MM.1S (cell line): ENCODE data around the gene EVI5L.

Experiments
- DNase-seq: peaks from one replicate; pipeline ENCODE4 v3.0.0-alpha.2; 2015
- H2AFZ ChIP-seq: fragments of 300-600 bp; sonication (generic); 2 replicates; pipeline ENCODE4 v1.6.0; 2016; ENCODE audit warnings: antibody characterized with exemption, low read length
- H3F3A ChIP-seq: fragments of 300-600 bp; sonication (generic); 2 replicates; pipeline ENCODE4 v1.6.1; 2016; ENCODE audit warnings: mild to moderate bottlenecking, antibody characterized with exemption, low read length, moderate library complexity, mixed read lengths; ENCODE audit not compliant: insufficient read depth
- H3K27ac ChIP-seq: fragments of 300-600 bp; sonication (generic); 2 replicates; pipeline ENCODE4 v1.5.1; 2016; ENCODE audit warnings: mild to moderate bottlenecking, low read length
- H3K27me3 ChIP-seq: fragments of 300-600 bp; sonication (generic); replicated peaks from 2 replicates; pipeline ENCODE4 v1.6.0; 2016; ENCODE audit warnings: low read length; ENCODE audit not compliant: insufficient read depth
- H3K36me3 ChIP-seq: fragments of 300-600 bp; sonication (generic); replicated peaks from 2 replicates; pipeline ENCODE4 v1.6.1; 2016; ENCODE audit warnings: mild to moderate bottlenecking, low read length, mixed read lengths; ENCODE audit not compliant: insufficient read depth
- H3K4me1 ChIP-seq: fragments of 300-600 bp; sonication (generic); 2 replicates; pipeline ENCODE4 v1.6.1; 2016; ENCODE audit warnings: low read length, mixed read lengths
- H3K4me2 ChIP-seq: fragments of 300-600 bp; sonication (generic); 2 replicates; pipeline ENCODE4 v1.6.0; 2016; ENCODE audit warnings: low read depth, low read length
- H3K4me3 ChIP-seq: fragments of 300-600 bp; sonication (generic); 2 replicates; pipeline ENCODE4 v1.5.1; 2016; ENCODE audit warnings: low read length, mixed read lengths
- H3K79me2 ChIP-seq: fragments of 300-600 bp; sonication (generic); 2 replicates; pipeline ENCODE4 v1.6.1; 2016; ENCODE audit warnings: mixed run types, low read length, mixed read lengths
- H3K9ac ChIP-seq: fragments of 300-600 bp; sonication (generic); 2 replicates; pipeline ENCODE4 v1.6.1; 2016; ENCODE audit warnings: low read length, mixed read lengths
- H3K9me2 ChIP-seq: fragments of 300-600 bp; sonication (generic); replicated peaks from 2 replicates; pipeline ENCODE4 v1.6.1; 2016; ENCODE audit warnings: mild to moderate bottlenecking, low read length, mixed read lengths; ENCODE audit not compliant: insufficient read depth
- H3K9me3 ChIP-seq: fragments of 300-600 bp; sonication (generic); replicated peaks from 2 replicates; pipeline ENCODE4 v1.6.1; 2016; ENCODE audit warnings: mild to moderate bottlenecking, low read length, mixed read lengths; ENCODE audit not compliant: insufficient read depth
- H4K20me1 ChIP-seq: fragments of 300-600 bp; sonication (generic); 2 replicates; pipeline ENCODE4 v1.6.1; 2016; ENCODE audit warnings: mild to moderate bottlenecking, low read length, moderate library complexity, mixed read lengths; ENCODE audit not compliant: insufficient read depth
- EZH2 ChIP-seq: fragments of 300-600 bp; sonication (generic); optimal IDR thresholded peaks from 2 replicates; pipeline ENCODE3; 2017; ENCODE audit warnings: low read depth, mild to moderate bottlenecking, antibody characterized with exemption, low read length, mixed read lengths
- EZH2phosphoT487 ChIP-seq: fragments of 300-600 bp; sonication (generic); IDR thresholded peaks from 2 replicates; pipeline ENCODE4 v1.6.1; 2018; ENCODE audit warnings: antibody characterized with exemption, low read length
- TF ChIP-seq, protein P1 (sequence below): fragments of 300-600 bp; sonication (generic); IDR thresholded peaks from 2 replicates; pipeline ENCODE4 v1.5.1; 2016; ENCODE audit warnings: antibody characterized with exemption, low read length, mixed read lengths

EVI5L gene

DNA sequence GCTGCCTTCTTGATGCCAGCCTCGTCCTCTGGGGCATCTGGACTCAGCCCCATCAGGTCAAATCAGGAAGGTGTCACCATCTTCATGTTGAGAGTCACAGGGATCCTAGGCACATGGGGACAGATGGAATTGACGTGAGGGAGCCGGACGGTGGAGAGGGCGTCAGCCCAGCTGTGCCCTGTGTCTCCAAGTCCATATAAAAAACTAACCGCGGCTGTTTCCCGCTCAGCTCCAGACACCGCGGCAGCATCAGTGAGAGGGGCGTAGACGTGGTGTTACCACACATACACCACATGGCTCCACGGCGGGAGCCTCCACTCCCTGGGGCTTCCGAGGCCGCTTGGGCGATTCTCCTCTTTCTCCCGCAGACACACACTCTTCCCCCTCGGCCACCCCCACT lies 49.8 kb downstream of the EVI5L start:
- H3K79me2 ChIP-seq, result no peaks in the 10 kb centered on the region
- H3K9me3 ChIP-seq, result no peaks in the 10 kb centered on the region
- H4K20me1 ChIP-seq, result no peaks in the 10 kb centered on the region
- peaks cover 22% of the 10 kb centered on the region for H3K27me3 ChIP-seq
- H2AFZ ChIP-seq, result no peak overlapping the region
- H3K9me2 ChIP-seq, result no peaks in the 10 kb centered on the region
- no peak overlapping the region for H3K27ac ChIP-seq
- no peak for DNase-seq
- H3K9ac ChIP-seq, result no peak overlapping the region
- no peaks in the 10 kb centered on the region for H3K36me3 ChIP-seq
- no peak overlapping the region for H3K4me2 ChIP-seq
- no peak for TF ChIP-seq EZH2
- no peak overlapping the region for H3K4me3 ChIP-seq
- no peaks in the 10 kb centered on the region for H3F3A ChIP-seq
- no peaks in the 10 kb centered on the region for H3K4me1 ChIP-seq

- Histone ChIP-seq H2AFZ (no peak overlapping the region), H3K9ac (no peak overlapping the region), H3K9me3 (no peaks in the 10 kb centered on the region), H3K4me2 (no peak overlapping the region), H3K79me2 (no peaks in the 10 kb centered on the region), H3K9me2 (no peaks in the 10 kb centered on the region), H3K27ac (no peak overlapping the region), H3K4me1 (no peaks in the 10 kb centered on the region), H3F3A (no peaks in the 10 kb centered on the region), H3K36me3 (no peaks in the 10 kb centered on the region), H3K4me3 (no peak overlapping the region), H3K27me3 (peaks cover 24% of the 10 kb centered on the region), H4K20me1 (no peaks in the 10 kb centered on the region)
- TF ChIP-seq EZH2phosphoT487 (no peak), EZH2 (no peak)
- TF ChIP-seq, protein P1, sequence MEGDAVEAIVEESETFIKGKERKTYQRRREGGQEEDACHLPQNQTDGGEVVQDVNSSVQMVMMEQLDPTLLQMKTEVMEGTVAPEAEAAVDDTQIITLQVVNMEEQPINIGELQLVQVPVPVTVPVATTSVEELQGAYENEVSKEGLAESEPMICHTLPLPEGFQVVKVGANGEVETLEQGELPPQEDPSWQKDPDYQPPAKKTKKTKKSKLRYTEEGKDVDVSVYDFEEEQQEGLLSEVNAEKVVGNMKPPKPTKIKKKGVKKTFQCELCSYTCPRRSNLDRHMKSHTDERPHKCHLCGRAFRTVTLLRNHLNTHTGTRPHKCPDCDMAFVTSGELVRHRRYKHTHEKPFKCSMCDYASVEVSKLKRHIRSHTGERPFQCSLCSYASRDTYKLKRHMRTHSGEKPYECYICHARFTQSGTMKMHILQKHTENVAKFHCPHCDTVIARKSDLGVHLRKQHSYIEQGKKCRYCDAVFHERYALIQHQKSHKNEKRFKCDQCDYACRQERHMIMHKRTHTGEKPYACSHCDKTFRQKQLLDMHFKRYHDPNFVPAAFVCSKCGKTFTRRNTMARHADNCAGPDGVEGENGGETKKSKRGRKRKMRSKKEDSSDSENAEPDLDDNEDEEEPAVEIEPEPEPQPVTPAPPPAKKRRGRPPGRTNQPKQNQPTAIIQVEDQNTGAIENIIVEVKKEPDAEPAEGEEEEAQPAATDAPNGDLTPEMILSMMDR, result no peak
- DNase-seq, result no peak
These were observed 51.9 kb downstream of the EVI5L start for GRCh38 chr19:7881910-7882309.

- no peak overlapping the region for H2AFZ ChIP-seq
- H3K4me2 ChIP-seq, result no peak overlapping the region
- H3F3A ChIP-seq, result no peaks in the 10 kb centered on the region
- no peaks in the 10 kb centered on the region for H3K9me2 ChIP-seq
- H3K27ac ChIP-seq, result no peak overlapping the region
- H3K4me1 ChIP-seq, result no peaks in the 10 kb centered on the region
- H4K20me1 ChIP-seq, result no peaks in the 10 kb centered on the region
- no peaks in the 10 kb centered on the region for H3K36me3 ChIP-seq
- H3K27me3 ChIP-seq, result peaks cover 28% of the 10 kb centered on the region
- TF ChIP-seq, protein P1, result no peak
- TF ChIP-seq EZH2 (no peak), EZH2phosphoT487 (no peak)
- H3K4me3 ChIP-seq, result no peak overlapping the region
- no peak overlapping the region for H3K9ac ChIP-seq
- no peak for DNase-seq
- no peaks in the 10 kb centered on the region for H3K9me3 ChIP-seq
- no peaks in the 10 kb centered on the region for H3K79me2 ChIP-seq
These were observed 53.1 kb downstream of the EVI5L start for GRCh38 chr19:7883105-7883504.

GRCh38 chr19:7883796-7884570 lies 54.0 kb downstream of the EVI5L start:
- no peak overlapping the region for H3K27ac ChIP-seq
- no peaks in the 10 kb centered on the region for H4K20me1 ChIP-seq
- H3K9me3 ChIP-seq, result no peaks in the 10 kb centered on the region
- H3K4me1 ChIP-seq, result no peaks in the 10 kb centered on the region
- TF ChIP-seq EZH2phosphoT487 (no peak), EZH2 (no peak)
- TF ChIP-seq, protein P1, result no peak
- no peak overlapping the region for H3K9ac ChIP-seq
- no peak for DNase-seq
- no peak overlapping the region for H3K4me2 ChIP-seq
- no peaks in the 10 kb centered on the region for H3K9me2 ChIP-seq
- no peaks in the 10 kb centered on the region for H3K79me2 ChIP-seq
- no peaks in the 10 kb centered on the region for H3K36me3 ChIP-seq
- no peak overlapping the region for H2AFZ ChIP-seq
- peaks cover 37% of the 10 kb centered on the region for H3K27me3 ChIP-seq
- H3F3A ChIP-seq, result no peaks in the 10 kb centered on the region
- no peak overlapping the region for H3K4me3 ChIP-seq
